ENCODE measurements around the gene COL5A3. TPM values are rescaled to one million over a fixed set of nuclear protein-coding genes. Genes with fewer than 3 reads are reported as not detected.

The COL5A3 gene
- total RNA-seq, 1 experiment from 2014 or later, result not detected

- Histone ChIP-seq H3K4me3 (no peak overlapping the region), H3K36me3 (no peaks in the 10 kb centered on the region), H3K27ac (no peak overlapping the region)
Observed at GRCh38 chr19:10020851-10021250, 10.5 kb upstream of the COL5A3 start.

GRCh38 chr19:10019246-10019645 is 8.9 kb upstream of the COL5A3 start:
- Histone ChIP-seq H3K27me3 (no peaks in the 10 kb centered on the region), H3K4me1 (no peaks in the 10 kb centered on the region), H3K36me3 (no peaks in the 10 kb centered on the region), H3K9me3 (replicated peaks) (no peaks in the 10 kb centered on the region), H3K4me3 (no peak overlapping the region), H3K27ac (no peak overlapping the region)
- DNase-seq, result no peak

More at GRCh38 chr19:10020851-10021250, 10.5 kb upstream of the COL5A3 start:
- H3K27me3 ChIP-seq, result no peaks in the 10 kb centered on the region
- no peak for DNase-seq
- no peaks in the 10 kb centered on the region for H3K4me1 ChIP-seq
- no peaks in the 10 kb centered on the region for H3K9me3 ChIP-seq (replicated peaks)

- H3K9me3 ChIP-seq (replicated peaks), result no peaks in the 10 kb centered on the region
- H3K4me3 ChIP-seq, result no peak overlapping the region
- H3K27ac ChIP-seq, result no peak overlapping the region
- H3K27me3 ChIP-seq, result no peaks in the 10 kb centered on the region
- no peaks in the 10 kb centered on the region for H3K4me1 ChIP-seq
- H3K36me3 ChIP-seq, result no peaks in the 10 kb centered on the region
- no peak for DNase-seq
Observed at GRCh38 chr19:10018786-10019185, 8.5 kb upstream of the COL5A3 start.

GRCh38 chr19:10018263-10018662 is 8.0 kb upstream of the COL5A3 start:
- H3K27ac ChIP-seq, result no peak overlapping the region
- H3K36me3 ChIP-seq, result no peaks in the 10 kb centered on the region
- H3K27me3 ChIP-seq, result no peaks in the 10 kb centered on the region
- no peak overlapping the region for H3K4me3 ChIP-seq
- DNase-seq, result no peak
- no peaks in the 10 kb centered on the region for H3K4me1 ChIP-seq
- H3K9me3 ChIP-seq (replicated peaks), result no peaks in the 10 kb centered on the region

- Histone ChIP-seq H3K36me3 (no peaks in the 10 kb centered on the region), H3K4me3 (no peak overlapping the region), H3K4me1 (peaks cover 6% of the 10 kb centered on the region), H3K9me3 (replicated peaks) (no peaks in the 10 kb centered on the region), H3K27me3 (no peaks in the 10 kb centered on the region), H3K27ac (no peak overlapping the region)
- no peak for DNase-seq
Observed at GRCh38 chr19:10013834-10014618, 3.7 kb upstream of the COL5A3 start.

GRCh38 chr19:10013316-10013715 is 3.0 kb upstream of the COL5A3 start, which contains the start of gene RDH8:
Gene RDH8, plus strand, starts transcription at chr19:10013483. Its CDS starts 15 bp downstream, at chr19:10013498.
- H3K27ac ChIP-seq, result no peak within 1 kb of the TSS
- H3K4me1 ChIP-seq, result peaks cover 13% of the 10 kb centered on the region
- no peak for DNase-seq

GRCh38 chr19:10011974-10012373 is 1.7 kb upstream of the COL5A3 start:
- Histone ChIP-seq H3K36me3 (no peaks in the 10 kb centered on the region), H3K4me3 (no peak overlapping the region), H3K4me1 (peaks cover 19% of the 10 kb centered on the region), H3K27ac (no peak overlapping the region), H3K27me3 (no peaks in the 10 kb centered on the region), H3K9me3 (replicated peaks) (no peaks in the 10 kb centered on the region)
- DNase-seq, result no peak

More at GRCh38 chr19:10013316-10013715, 3.0 kb upstream of the COL5A3 start, which contains the start of gene RDH8:
- no peaks in the 10 kb centered on the region for H3K36me3 ChIP-seq
- H3K9me3 ChIP-seq (replicated peaks), result no peaks in the 10 kb centered on the region
- H3K4me3 ChIP-seq, result no peak within 1 kb of the TSS
- no peaks in the 10 kb centered on the region for H3K27me3 ChIP-seq

GRCh38 chr19:10010939-10011338 is 635 bp upstream of the COL5A3 start:
- no peaks in the 10 kb centered on the region for H3K36me3 ChIP-seq
- DNase-seq, result no peak
- no peak overlapping the region for H3K4me3 ChIP-seq
- H3K9me3 ChIP-seq (replicated peaks), result no peaks in the 10 kb centered on the region
- peaks cover 19% of the 10 kb centered on the region for H3K4me1 ChIP-seq
- H3K27me3 ChIP-seq, result no peaks in the 10 kb centered on the region
- H3K27ac ChIP-seq, result no peak overlapping the region

- Histone ChIP-seq H3K4me1 (peaks cover 19% of the 10 kb centered on the region), H3K27ac (no peak overlapping the region)
Observed at GRCh38 chr19:10009714-10010224, 535 bp downstream of the COL5A3 start.

GRCh38 chr19:10008184-10008765 is 2.0 kb downstream of the COL5A3 start:
- H3K4me1 ChIP-seq, result peaks cover 19% of the 10 kb centered on the region
- no peak overlapping the region for H3K4me3 ChIP-seq
- no peak for DNase-seq
- H3K27ac ChIP-seq, result no peak overlapping the region; the same call in 1 of the 2 replicates
- H3K27me3 ChIP-seq, result no peaks in the 10 kb centered on the region
- H3K9me3 ChIP-seq (replicated peaks), result no peaks in the 10 kb centered on the region
- H3K36me3 ChIP-seq, result no peaks in the 10 kb centered on the region

More at GRCh38 chr19:10009714-10010224, 535 bp downstream of the COL5A3 start:
- Histone ChIP-seq H3K4me3 (no peak overlapping the region), H3K27me3 (no peaks in the 10 kb centered on the region), H3K9me3 (replicated peaks) (no peaks in the 10 kb centered on the region), H3K36me3 (no peaks in the 10 kb centered on the region)
- no peak for DNase-seq

- Histone ChIP-seq H3K36me3 (no peaks in the 10 kb centered on the region), H3K9me3 (replicated peaks) (no peaks in the 10 kb centered on the region), H3K4me1 (peaks cover 19% of the 10 kb centered on the region), H3K4me3 (no peak overlapping the region), H3K27me3 (no peaks in the 10 kb centered on the region), H3K27ac (no peak overlapping the region)
- peak; percentile 14 to 27 for DNase-seq
Observed at GRCh38 chr19:10007371-10008183, 2.7 kb downstream of the COL5A3 start.

- Histone ChIP-seq H3K4me1 (peaks cover 19% of the 10 kb centered on the region), H3K9me3 (replicated peaks) (no peaks in the 10 kb centered on the region), H3K27ac (no peak overlapping the region), H3K4me3 (no peak overlapping the region), H3K36me3 (no peaks in the 10 kb centered on the region), H3K27me3 (no peaks in the 10 kb centered on the region)
- no peak for DNase-seq
Observed at GRCh38 chr19:10006752-10007323, 3.5 kb downstream of the COL5A3 start.

GRCh38 chr19:10006335-10006708 is 4.0 kb downstream of the COL5A3 start:
- Histone ChIP-seq H3K4me3 (no peak overlapping the region), H3K36me3 (no peaks in the 10 kb centered on the region), H3K27me3 (no peaks in the 10 kb centered on the region), H3K9me3 (replicated peaks) (no peaks in the 10 kb centered on the region), H3K27ac (no peak overlapping the region), H3K4me1 (peaks cover 19% of the 10 kb centered on the region)
- no peak for DNase-seq

- DNase-seq, result no peak
- H3K4me3 ChIP-seq, result no peak overlapping the region
- H3K27ac ChIP-seq, result no peak overlapping the region
- peaks cover 19% of the 10 kb centered on the region for H3K4me1 ChIP-seq
- no peaks in the 10 kb centered on the region for H3K27me3 ChIP-seq
- no peaks in the 10 kb centered on the region for H3K9me3 ChIP-seq (replicated peaks)
- no peaks in the 10 kb centered on the region for H3K36me3 ChIP-seq
Observed at GRCh38 chr19:10005632-10006334, 4.5 kb downstream of the COL5A3 start.
